SU-DHL-6 (cell line): Measurements from ENCODE around the gene PGA4.
"Not testable (repeated sequence)": the region's sequence is repeated elsewhere in the genome, so short reads cannot be mapped to it uniquely, and the experiment has no call there.

Source experiments
- CTCF ChIP-seq: fragments of 200-600 bp; sonication (generic); IDR thresholded peaks from one replicate; pipeline ENCODE4 v1.5.1; 2017; ENCODE audit warnings: antibody characterized with exemption, mild to moderate bottlenecking, low read length, moderate library complexity; ENCODE audit not compliant: insufficient read depth, poor library complexity, severe bottlenecking
- EZH2phosphoT487 ChIP-seq: fragments of 200-600 bp; sonication (generic), shearing (Covaris generic); conservative IDR thresholded peaks from 2 replicates; pipeline ENCODE4 v1.6.1; 2018; ENCODE audit warnings: mild to moderate bottlenecking, antibody characterized with exemption, low read length, moderate library complexity, mixed read lengths

- not testable (repeated sequence) for TF ChIP-seq CTCF, EZH2phosphoT487
These were observed 14.4 kb upstream of the PGA4 start for GRCh38 chr11:61207636-61208310.
